Activated naive CD4-positive, alpha-beta T cell treated with Interleukin-2 at 50 U/mL for 16 hours (primary cell): ENCODE measurements around the gene C1orf87.

ENCODE experiments used
- DNase-seq: peaks from one replicate; pipeline ENCODE4 v3.0.0-alpha.2; 2020

C1orf87 gene

GRCh38 chr1:60055336-60055735, 18.2 kb downstream of the C1orf87 start:
- DNase-seq, result no peak

GRCh38 chr1:60054374-60054773, 19.2 kb downstream of the C1orf87 start:
- no peak for DNase-seq

GRCh38 chr1:60052601-60053000, 21.0 kb downstream of the C1orf87 start:
- no peak for DNase-seq

DNA sequence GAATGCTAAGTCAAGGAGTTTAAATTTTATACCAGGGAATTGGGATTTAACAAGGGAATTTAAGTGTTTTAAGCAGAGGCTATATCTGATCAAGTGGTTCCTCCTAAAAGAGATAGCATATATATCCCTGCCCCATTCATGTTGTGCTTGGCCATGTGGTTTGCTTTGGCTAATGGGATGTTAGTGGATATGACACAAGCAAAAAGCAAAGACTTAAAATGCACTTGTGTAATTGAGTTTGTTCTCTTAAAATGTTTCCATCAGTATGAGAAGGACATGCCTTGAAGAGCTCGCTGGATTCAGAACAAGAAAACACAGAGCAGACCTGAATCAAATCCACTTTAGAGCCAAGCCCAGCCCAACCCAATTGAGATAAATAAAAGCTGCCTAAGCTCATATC, 22.4 kb downstream of the C1orf87 start:
- no peak for DNase-seq

DNA sequence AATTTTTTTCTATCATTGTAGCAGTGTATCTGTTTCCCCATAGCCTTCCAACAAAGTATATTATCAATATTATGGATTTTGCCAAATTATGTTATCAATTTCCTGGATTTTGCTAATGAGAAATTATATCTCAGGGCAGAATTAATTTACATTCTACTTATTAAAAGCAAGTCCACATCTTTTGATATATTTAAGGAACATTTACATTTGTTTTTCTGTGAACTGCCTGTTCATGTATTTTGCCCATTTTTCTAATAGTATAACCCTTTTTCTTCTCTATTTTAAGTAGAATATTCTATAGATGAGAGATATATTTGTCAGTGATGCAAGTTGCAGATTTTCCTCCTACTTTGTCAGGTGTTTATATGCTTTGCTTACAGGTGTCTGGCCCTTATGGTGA, 24.4 kb downstream of the C1orf87 start:
- DNase-seq, result no peak

- no peak for DNase-seq
Measured at GRCh38 chr1:60044881-60045280, 28.7 kb downstream of the C1orf87 start.

DNA sequence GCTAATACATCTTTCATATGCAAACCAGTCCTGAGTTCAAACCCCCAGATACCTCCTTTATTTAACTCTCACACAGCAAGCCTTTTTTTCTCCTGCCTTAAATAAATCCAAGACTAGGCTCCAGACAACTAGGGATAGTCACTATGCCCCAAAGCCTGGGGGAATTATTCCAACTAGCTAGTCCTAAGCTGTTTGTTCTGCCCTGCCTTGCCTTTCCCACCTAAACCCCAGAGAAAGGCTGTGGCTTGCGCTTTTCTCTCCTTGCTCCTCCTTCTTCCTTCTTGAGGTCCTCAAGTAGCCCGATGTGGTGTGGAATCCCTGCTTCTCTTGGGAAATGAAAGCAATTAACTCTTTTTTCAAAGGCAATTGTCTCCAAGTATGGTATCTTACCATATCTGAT, 31.8 kb downstream of the C1orf87 start:
- no peak for DNase-seq

DNA sequence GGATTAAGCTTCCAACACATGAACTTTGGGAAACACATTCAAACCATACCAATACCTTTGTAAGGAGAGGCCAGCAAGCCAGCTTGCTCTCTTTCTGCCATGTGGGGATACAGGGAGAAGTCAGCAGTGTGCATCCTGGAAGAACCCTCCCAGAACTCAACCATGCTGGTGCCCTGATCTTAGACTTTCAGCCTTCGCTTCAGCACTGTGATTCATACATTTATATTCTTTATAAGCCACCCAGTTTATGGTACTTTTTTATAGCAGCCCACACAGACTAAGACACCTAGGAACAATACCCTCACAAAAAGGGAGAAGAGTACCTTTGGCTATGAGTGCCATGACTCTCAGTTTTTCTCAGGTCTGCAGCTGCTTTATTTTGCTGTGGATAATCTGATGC, 35.9 kb downstream of the C1orf87 start:
- no peak for DNase-seq

- no peak for DNase-seq
Measured at GRCh38 chr1:60036856-60037460, 36.6 kb downstream of the C1orf87 start.

DNA sequence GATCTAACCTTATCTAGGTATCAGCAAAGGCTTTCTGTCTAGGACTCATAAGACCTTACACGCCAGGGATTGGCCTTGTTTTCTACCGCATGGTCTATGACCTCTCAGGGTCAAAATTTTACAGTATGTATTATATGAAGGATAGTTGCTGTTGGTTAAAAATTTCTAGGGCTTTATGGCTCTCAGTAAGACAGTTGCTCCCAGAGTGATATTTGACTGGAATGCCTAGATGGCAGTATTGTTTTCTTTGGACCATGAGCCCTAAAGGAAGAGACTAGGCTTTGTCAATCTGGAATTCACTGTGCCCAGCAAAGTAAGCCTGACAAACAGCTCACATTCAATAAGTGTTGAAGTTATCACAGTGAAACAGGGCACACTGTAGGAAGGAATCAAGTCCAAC, 37.6 kb downstream of the C1orf87 start:
- no peak for DNase-seq

DNA sequence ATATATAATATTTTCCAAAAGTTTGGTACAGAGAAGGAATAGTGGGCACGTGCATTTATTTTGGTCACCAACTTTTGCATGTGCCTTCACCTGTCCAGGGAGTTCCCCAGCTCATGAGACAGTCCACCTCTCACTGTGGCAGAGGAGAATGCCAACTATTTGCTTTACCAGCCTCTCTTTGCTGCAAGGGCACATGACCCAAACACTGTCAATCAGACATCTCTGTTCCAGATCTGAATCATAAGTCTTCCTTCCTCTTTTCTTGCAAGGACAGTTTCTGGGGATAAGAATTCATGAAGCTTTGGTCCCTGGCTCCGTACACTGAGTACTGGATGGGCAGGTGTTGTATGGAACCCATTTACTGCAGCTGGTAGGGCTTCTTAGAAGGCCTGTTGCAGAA, 38.6 kb downstream of the C1orf87 start:
- DNase-seq, result no peak

DNA sequence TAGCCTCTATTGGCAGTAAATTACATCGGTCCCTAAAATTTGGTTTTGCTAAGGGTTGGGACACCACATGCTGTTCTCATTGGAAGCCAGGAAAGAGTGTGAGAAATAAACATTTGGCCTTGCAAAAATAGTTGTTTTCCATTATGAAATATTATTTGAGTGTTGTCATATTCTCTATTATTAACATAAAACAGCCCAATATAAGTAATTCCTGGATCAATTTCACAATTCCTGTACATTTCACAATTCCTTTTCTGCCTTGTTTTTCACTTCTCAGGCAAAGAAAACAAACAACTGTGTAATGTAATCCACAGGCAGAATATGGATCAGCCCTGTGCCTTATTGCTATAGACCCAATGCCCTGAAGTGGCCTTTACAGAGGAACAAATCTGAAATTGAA, 40.5 kb downstream of the C1orf87 start:
- DNase-seq, result no peak

GRCh38 chr1:60031146-60031545, 42.4 kb downstream of the C1orf87 start:
- DNase-seq, result no peak

DNA sequence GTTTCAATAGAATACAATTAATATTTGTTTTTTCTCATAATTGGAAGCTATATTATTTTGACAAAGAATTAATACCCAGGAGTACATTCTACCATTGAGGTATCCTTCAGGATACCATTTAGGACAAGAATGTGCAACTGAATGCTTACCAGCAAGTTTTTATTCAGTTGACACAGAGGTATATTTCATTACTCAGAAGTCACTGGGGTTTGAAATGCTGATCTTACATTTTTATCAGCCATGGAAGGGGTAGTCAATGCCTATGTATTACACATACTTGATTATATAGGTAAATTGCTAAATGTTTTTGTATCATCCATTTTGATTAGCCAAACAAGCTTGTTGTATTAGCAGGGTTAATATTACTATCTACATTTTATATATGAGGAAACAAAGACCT, 48.0 kb downstream of the C1orf87 start:
- DNase-seq, result no peak

GRCh38 chr1:60017508-60018205, 55.9 kb downstream of the C1orf87 start:
- DNase-seq, result no peak

DNA sequence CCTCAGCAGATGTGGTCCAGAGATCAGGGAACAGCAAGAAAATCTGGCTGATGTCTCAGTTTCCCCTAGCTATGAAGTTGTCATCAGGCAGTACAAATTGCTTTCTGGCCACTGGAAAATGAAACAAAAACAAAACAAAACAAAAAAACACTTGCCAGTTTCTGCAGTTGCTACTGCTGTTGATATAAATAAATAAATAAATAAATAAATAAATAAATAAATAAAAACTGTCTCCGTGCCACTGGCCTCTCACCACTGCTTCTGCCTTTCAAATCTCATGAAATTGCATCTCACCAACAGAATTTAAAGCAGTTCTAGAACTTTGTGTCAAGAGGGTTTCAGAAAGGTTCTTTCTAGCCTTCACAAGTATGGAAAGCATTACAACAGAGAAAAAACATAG, 62.9 kb downstream of the C1orf87 start:
- no peak for DNase-seq

GRCh38 chr1:60008500-60008899, 65.1 kb downstream of the C1orf87 start:
- no peak for DNase-seq

GRCh38 chr1:60000625-60001024, 72.9 kb downstream of the C1orf87 start:
- DNase-seq, result no peak

GRCh38 chr1:59999746-60000145, 73.8 kb downstream of the C1orf87 start:
- DNase-seq, result no peak

GRCh38 chr1:59999006-59999405, 74.6 kb downstream of the C1orf87 start:
- DNase-seq, result no peak

DNA sequence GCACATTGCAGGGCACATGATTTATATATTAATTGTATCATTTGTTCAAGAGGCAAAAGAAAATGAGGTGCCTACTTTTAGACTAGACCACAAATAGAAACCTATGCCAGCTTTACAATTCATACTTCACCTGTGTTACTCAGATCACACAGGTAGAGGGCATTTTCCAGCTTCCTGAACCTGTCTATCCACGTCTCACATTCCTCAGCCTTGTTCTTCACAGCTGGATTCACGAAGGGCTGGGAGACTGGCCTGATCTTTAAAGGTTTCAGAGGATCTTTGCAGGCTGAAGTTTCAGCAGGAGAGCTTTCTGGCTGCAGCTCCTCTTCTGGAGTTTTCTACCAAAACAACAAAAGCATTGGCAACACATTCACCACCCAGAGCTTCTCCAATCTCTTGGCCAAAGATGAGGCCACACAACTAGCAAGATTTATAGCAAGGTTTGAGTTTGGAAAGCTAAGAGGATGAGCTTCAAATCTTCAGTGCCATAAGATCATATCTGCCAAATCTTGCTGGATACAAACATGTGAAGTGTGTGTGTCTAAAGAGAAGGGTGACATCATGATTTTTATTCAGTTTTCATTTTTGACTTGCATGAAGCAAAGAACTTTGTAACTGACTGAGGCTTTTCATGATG, 76.0 kb downstream of the C1orf87 start:
- DNase-seq, result no peak

- no peak for DNase-seq
Measured at GRCh38 chr1:59994302-59995198, 79.0 kb downstream of the C1orf87 start.

DNA sequence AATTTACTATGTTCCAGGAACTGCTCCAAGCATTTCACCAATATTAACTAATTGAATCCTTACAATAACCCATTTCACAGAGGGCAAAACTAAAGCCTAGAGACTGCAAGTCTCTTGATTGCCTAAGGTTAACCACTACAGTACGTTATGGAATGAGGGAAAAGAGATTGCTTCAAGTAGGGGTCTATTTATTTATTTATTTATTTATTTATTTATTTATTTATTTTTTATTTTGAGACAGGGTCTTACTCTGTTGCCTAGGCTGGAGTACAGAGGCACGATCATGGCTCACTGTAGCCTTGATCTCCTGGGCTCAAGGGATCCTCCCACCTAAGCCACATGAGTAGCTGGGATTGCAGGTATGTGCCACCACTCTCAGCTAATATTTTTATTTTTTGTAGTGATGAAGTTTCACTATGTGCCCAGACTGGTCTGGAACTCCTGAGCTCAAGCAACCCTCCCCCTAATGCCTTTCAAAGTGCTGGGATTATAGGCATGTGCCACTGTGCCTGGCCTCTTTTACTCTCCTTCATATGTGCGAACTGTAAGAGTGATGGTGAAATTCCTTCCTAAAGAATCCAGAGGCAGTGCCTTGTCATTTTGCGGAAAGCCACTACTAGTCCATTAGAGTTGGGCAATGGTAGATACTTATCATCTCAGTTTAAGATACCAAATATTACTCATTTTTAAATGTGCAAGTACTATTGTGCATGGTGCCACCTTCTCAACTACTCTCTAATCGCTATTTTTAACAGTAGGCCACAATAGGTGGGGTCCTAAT, 81.3 kb downstream of the C1orf87 start:
- DNase-seq, result no peak
